Epithelial cell of esophagus (primary cell): ENCODE measurements around the gene WDR47.

Experiments used
- DNase-seq: peaks from one replicate; pipeline ENCODE4 v3.0.0; 2010; ENCODE audit warnings: low read depth
- H3K4me3 ChIP-seq: 2 replicates; pipeline ENCODE4 v1.5.1; 2011; ENCODE audit warnings: mild to moderate bottlenecking, low read length, control low read depth
- CTCF ChIP-seq: IDR thresholded peaks from 2 replicates; pipeline ENCODE4 v1.5.1; 2011; ENCODE audit warnings: low read depth, mild to moderate bottlenecking, low read length, control low read depth, inconsistent platforms; ENCODE audit not compliant: insufficient read depth; ENCODE audit errors: missing control alignments

Gene WDR47

GRCh38 chr1:109041621-109042468, at the start of gene WDR47:
TSS of gene WDR47 (minus strand) at chr1:109042102. CDS start at chr1:109023512, 18,590 bp downstream.
- TF ChIP-seq CTCF: no peak
- DNase-seq: peak; percentile 99
- H3K4me3 ChIP-seq: peak within 1 kb of the TSS; percentile 89

- no peak for TF ChIP-seq CTCF
- peak; percentile 60 for DNase-seq
- peak overlapping the region; percentile 89 for H3K4me3 ChIP-seq
Measured at GRCh38 chr1:109091078-109091838, 49.4 kb upstream of the WDR47 start.

GRCh38 chr1:109090196-109091077, 48.5 kb upstream of the WDR47 start, which contains the start of gene TMEM167B:
TSS of gene TMEM167B (plus strand) at chr1:109090764. CDS start at chr1:109090873, 109 bp downstream.
- no peak for TF ChIP-seq CTCF
- peak; percentile 97 for DNase-seq
- peak within 1 kb of the TSS; percentile 89 for H3K4me3 ChIP-seq

- H3K4me3 ChIP-seq: peak overlapping the region; percentile 89
- peak; percentile 74 for DNase-seq
- peak; percentile 69 for TF ChIP-seq CTCF
Measured at GRCh38 chr1:109089242-109090015, 47.5 kb upstream of the WDR47 start.

- TF ChIP-seq CTCF: no peak
- peak; percentile 33 for DNase-seq
- no peak overlapping the region for H3K4me3 ChIP-seq
Measured at GRCh38 chr1:109084563-109085517, 42.9 kb upstream of the WDR47 start.
